Esophagus (tissue), 2 donors: ENCODE results near the gene CLCN6. TPM values are rescaled to one million over a fixed set of nuclear protein-coding genes. Genes with fewer than 3 reads are reported as not detected.

Experiments used
- H3K27ac ChIP-seq, 2 donors: one replicate each; pipeline ENCODE4 v1.5.1; 2013; ENCODE audit warnings: low read depth in 2 of 2, mild to moderate bottlenecking in 2 of 2, inconsistent platforms in 1 of 2, low read length in 1 of 2, moderate library complexity in 1 of 2
- H3K27me3 ChIP-seq, 2 donors: one replicate each; pipeline ENCODE4 v1.6.1; 2013; ENCODE audit warnings: low read length in 2 of 2, control low read depth in 1 of 2, mild to moderate bottlenecking in 1 of 2; ENCODE audit not compliant: insufficient read depth in 2 of 2, control insufficient read depth in 1 of 2
- H3K36me3 ChIP-seq, 2 donors: one replicate each; pipeline ENCODE4 v1.6.1; 2013; ENCODE audit warnings: low read length in 1 of 2; ENCODE audit not compliant: control insufficient read depth in 2 of 2, insufficient read depth in 2 of 2
- H3K4me1 ChIP-seq, 2 donors: one replicate each; pipeline ENCODE4 v1.6.1; 2013; ENCODE audit warnings: low read length in 1 of 2; ENCODE audit not compliant: control insufficient read depth in 2 of 2, insufficient read depth in 2 of 2
- H3K4me3 ChIP-seq, 2 donors: one replicate each; pipeline ENCODE4 v1.5.1; 2013; ENCODE audit warnings: low read length in 2 of 2, mild to moderate bottlenecking in 2 of 2, low read depth in 1 of 2, moderate library complexity in 1 of 2
- H3K9me3 ChIP-seq, 2 donors: one replicate each; pipeline ENCODE4 v1.6.1; 2013; ENCODE audit warnings: mild to moderate bottlenecking in 2 of 2, low read depth in 1 of 2, low read length in 1 of 2, moderate library complexity in 1 of 2; ENCODE audit not compliant: control insufficient read depth in 2 of 2, insufficient read depth in 1 of 2
- WGBS, 2 donors: extraction: QIAGEN DNeasy Blood & Tissue Kit; methylation state at CpG; one replicate each; pipeline ENCODE4 v1.1.7; 2013; 5-methylcytosine and 5-hydroxymethylcytosine counted together
- polyA plus RNA-seq, 2 donors: library from polyadenylated mRNA; stranded (reverse); fragments of 200-250 nt; gene quantifications; one replicate each; pipeline ENCODE4 v1.2.3, GENCODE V29; 2013
- donor health status: healthy with polysubstance abuse.
- donor health status: Bipolar disorder and iron deficiency.

CLCN6 gene
- polyA plus RNA-seq, 2 donors: 4.9 to 9.1 TPM

GRCh38 chr1:11767922-11768704 is 37.9 kb upstream of the CLCN6 start:
- H3K27ac ChIP-seq: no peak overlapping the region

GRCh38 chr1:11768821-11769220 is 37.2 kb upstream of the CLCN6 start:
- WGBS, 2 donors: 50 to 54% methylated on average over 4 of the region's 4 CpGs
- Histone ChIP-seq H3K4me3 (no peak overlapping the region), H3K9me3 (no peaks in the 10 kb centered on the region), H3K36me3 (no peaks in the 10 kb centered on the region), H3K27ac (no peak overlapping the region), H3K27me3 (no peaks in the 10 kb centered on the region), H3K4me1 (no peaks in the 10 kb centered on the region)

More at GRCh38 chr1:11767922-11768704, 37.9 kb upstream of the CLCN6 start:
- no peaks in the 10 kb centered on the region for H3K27me3 ChIP-seq
- no peak overlapping the region for H3K4me3 ChIP-seq
- WGBS, 2 donors: 68% methylated on average over 16 of the region's 16 CpGs
- no peaks in the 10 kb centered on the region for H3K36me3 ChIP-seq
- H3K9me3 ChIP-seq: no peaks in the 10 kb centered on the region
- H3K4me1 ChIP-seq: no peaks in the 10 kb centered on the region

- Histone ChIP-seq H3K27me3 (no peaks in the 10 kb centered on the region), H3K4me3 (no peak overlapping the region), H3K9me3 (no peaks in the 10 kb centered on the region), H3K4me1 (no peaks in the 10 kb centered on the region), H3K27ac (no peak overlapping the region), H3K36me3 (no peaks in the 10 kb centered on the region)
- WGBS, 2 donors: 76 to 80% methylated on average over 4 of the region's 4 CpGs
Measured at GRCh38 chr1:11769274-11769673, 36.7 kb upstream of the CLCN6 start.

GRCh38 chr1:11770011-11770410 is 36.0 kb upstream of the CLCN6 start:
- Histone ChIP-seq H3K4me3 (no peak overlapping the region), H3K4me1 (no peaks in the 10 kb centered on the region), H3K9me3 (no peaks in the 10 kb centered on the region), H3K27me3 (no peaks in the 10 kb centered on the region), H3K27ac (no peak overlapping the region), H3K36me3 (no peaks in the 10 kb centered on the region)

GRCh38 chr1:11771481-11772043 is 34.4 kb upstream of the CLCN6 start:
- no peaks in the 10 kb centered on the region for H3K27me3 ChIP-seq
- 66 to 72% methylated on average over 11 of the region's 11 CpGs for WGBS, 2 donors
- H3K27ac ChIP-seq: no peak overlapping the region
- H3K36me3 ChIP-seq: no peaks in the 10 kb centered on the region
- no peak overlapping the region for H3K4me3 ChIP-seq
- H3K9me3 ChIP-seq: no peaks in the 10 kb centered on the region
- no peaks in the 10 kb centered on the region for H3K4me1 ChIP-seq

- Histone ChIP-seq H3K27ac (no peak overlapping the region), H3K36me3 (no peaks in the 10 kb centered on the region), H3K9me3 (no peaks in the 10 kb centered on the region), H3K4me3 (no peak overlapping the region), H3K27me3 (no peaks in the 10 kb centered on the region), H3K4me1 (no peaks in the 10 kb centered on the region)
- WGBS, 2 donors: 59 to 61% methylated on average over 5 of the region's 5 CpGs
Measured at GRCh38 chr1:11772458-11772857, 33.5 kb upstream of the CLCN6 start.

GRCh38 chr1:11774753-11775152 is 31.2 kb upstream of the CLCN6 start:
- H3K4me1 ChIP-seq: no peaks in the 10 kb centered on the region
- H3K9me3 ChIP-seq: no peaks in the 10 kb centered on the region
- H3K27me3 ChIP-seq: no peaks in the 10 kb centered on the region
- 87 to 89% methylated on average over 9 of the region's 9 CpGs for WGBS, 2 donors
- no peaks in the 10 kb centered on the region for H3K36me3 ChIP-seq
- no peak overlapping the region for H3K27ac ChIP-seq
- no peak overlapping the region for H3K4me3 ChIP-seq

- Histone ChIP-seq H3K9me3 (no peaks in the 10 kb centered on the region), H3K36me3 (no peaks in the 10 kb centered on the region), H3K27ac (no peak overlapping the region), H3K4me3 (no peak overlapping the region), H3K4me1 (no peaks in the 10 kb centered on the region), H3K27me3 (no peaks in the 10 kb centered on the region)
- 87 to 89% methylated on average over 8 of the region's 8 CpGs for WGBS, 2 donors
Measured at GRCh38 chr1:11777658-11778322, 28.2 kb upstream of the CLCN6 start.

- 91 to 94% methylated on average over 9 of the region's 9 CpGs for WGBS, 2 donors
- Histone ChIP-seq H3K27me3 (no peaks in the 10 kb centered on the region), H3K4me1 (no peaks in the 10 kb centered on the region), H3K36me3 (no peaks in the 10 kb centered on the region), H3K27ac (no peak overlapping the region), H3K4me3 (no peak overlapping the region), H3K9me3 (no peaks in the 10 kb centered on the region)
Measured at GRCh38 chr1:11778336-11778735, 27.7 kb upstream of the CLCN6 start.
